ENCODE results near the gene FAM229B.
A peak's percentile ranks its signal among the peaks of the same experiment; 100 is the strongest.
"Not testable (repeated sequence)": the region's sequence is repeated elsewhere in the genome, so short reads cannot be mapped to it uniquely, and the experiment has no call there.

FAM229B gene

GRCh38 chr6:112087136-112087911 lies at the start of gene FAM229B, which contains the start of gene TUBE1:
FAM229B (plus strand) TSS chr6:112087591; CDS start chr6:112099284, 11,693 bp downstream.
TUBE1 (minus strand) TSS chr6:112087482; CDS start chr6:112087434, 48 bp downstream.
- peak; percentile 87 for DNase-seq

- DNase-seq: no peak
Measured at GRCh38 chr6:112037783-112038216, 49.6 kb upstream of the FAM229B start.

- DNase-seq: no peak
Measured at GRCh38 chr6:112038268-112038667, 49.1 kb upstream of the FAM229B start.

- DNase-seq: no peak
Measured at GRCh38 chr6:112038756-112039430, 48.5 kb upstream of the FAM229B start.

- DNase-seq: no peak
Measured at GRCh38 chr6:112039431-112039770, 48.0 kb upstream of the FAM229B start.

- DNase-seq: no peak
Measured at GRCh38 chr6:112040956-112041355, 46.4 kb upstream of the FAM229B start.

- no peak for DNase-seq
Measured at GRCh38 chr6:112041535-112041934, 45.9 kb upstream of the FAM229B start.

GRCh38 chr6:112043032-112044007 lies 44.1 kb upstream of the FAM229B start:
- peak; percentile 93 for DNase-seq

GRCh38 chr6:112044196-112044595 lies 43.2 kb upstream of the FAM229B start:
- no peak for DNase-seq

- DNase-seq: no peak
Measured at GRCh38 chr6:112044856-112045255, 42.5 kb upstream of the FAM229B start.

GRCh38 chr6:112047523-112047922 lies 39.9 kb upstream of the FAM229B start:
- not testable (repeated sequence) for DNase-seq

- DNase-seq: no peak
Measured at GRCh38 chr6:112049026-112049799, 38.2 kb upstream of the FAM229B start.

GRCh38 chr6:112049996-112050395 lies 37.4 kb upstream of the FAM229B start:
- no peak for DNase-seq

- DNase-seq: no peak
Measured at GRCh38 chr6:112050429-112050828, 37.0 kb upstream of the FAM229B start.

- not testable (repeated sequence) for DNase-seq
Measured at GRCh38 chr6:112051251-112051740, 36.1 kb upstream of the FAM229B start.

- DNase-seq: no peak
Measured at GRCh38 chr6:112054001-112054400, 33.4 kb upstream of the FAM229B start, which contains the start of gene CCN6. CCN6 (plus strand) TSS chr6:112054104; CDS start chr6:112054358, 254 bp downstream.

- no peak for DNase-seq
Measured at GRCh38 chr6:112054555-112055190, 32.7 kb upstream of the FAM229B start.

- no peak for DNase-seq
Measured at GRCh38 chr6:112058243-112059032, 29.0 kb upstream of the FAM229B start.

- DNase-seq: no peak
Measured at GRCh38 chr6:112061605-112062004, 25.8 kb upstream of the FAM229B start.

- DNase-seq: no peak
Measured at GRCh38 chr6:112062966-112063365, 24.4 kb upstream of the FAM229B start.

Data from activated CD8-positive, alpha-beta memory T cell treated with anti-CD3 and anti-CD28 coated beads, Interleukin-2, amount 50 U/mL, for 4 hours (primary cell).